ENCODE data around the gene AMDHD1. TPM values are rescaled to one million over a fixed set of nuclear protein-coding genes. Genes with fewer than 3 reads are reported as not detected.

The AMDHD1 gene
- total RNA-seq, 1 donor from 2014 or later = not detected

- H3K4me1 Mint-ChIP-seq (ENCODE audit: unreplicated experiment) = no peaks in the 10 kb centered on the region
- no peak for TF ChIP-seq CTCF (IDR thresholded peaks at IDR 0.05; ENCODE audit: unreplicated experiment)
- no peak overlapping the region for H3K4me3 Mint-ChIP-seq (ENCODE audit: unreplicated experiment)
- no peak for DNase-seq (ENCODE audit: low spot score)
- no peaks in the 10 kb centered on the region for H3K36me3 Mint-ChIP-seq (ENCODE audit: low read depth, unreplicated experiment)
- no peaks in the 10 kb centered on the region for H3K9me3 Mint-ChIP-seq (ENCODE audit: unreplicated experiment)
- H3K27ac Mint-ChIP-seq (ENCODE audit: unreplicated experiment) = no peak overlapping the region
- peaks cover 3% of the 10 kb centered on the region for H3K27me3 Mint-ChIP-seq (ENCODE audit: unreplicated experiment)
Observed at GRCh38 chr12:95977764-95978305, 34.7 kb downstream of the AMDHD1 start.

- no peak overlapping the region for H3K27ac Mint-ChIP-seq (ENCODE audit: unreplicated experiment)
- TF ChIP-seq CTCF (IDR thresholded peaks at IDR 0.05; ENCODE audit: unreplicated experiment) = no peak
- peaks cover 3% of the 10 kb centered on the region for H3K27me3 Mint-ChIP-seq (ENCODE audit: unreplicated experiment)
- H3K36me3 Mint-ChIP-seq (ENCODE audit: low read depth, unreplicated experiment) = no peaks in the 10 kb centered on the region
- no peak overlapping the region for H3K4me3 Mint-ChIP-seq (ENCODE audit: unreplicated experiment)
- no peaks in the 10 kb centered on the region for H3K4me1 Mint-ChIP-seq (ENCODE audit: unreplicated experiment)
- no peaks in the 10 kb centered on the region for H3K9me3 Mint-ChIP-seq (ENCODE audit: unreplicated experiment)
- DNase-seq (ENCODE audit: low spot score) = no peak
Observed at GRCh38 chr12:95978351-95978750, 35.2 kb downstream of the AMDHD1 start.

GRCh38 chr12:95978774-95979173, 35.6 kb downstream of the AMDHD1 start:
- peaks cover 3% of the 10 kb centered on the region for H3K27me3 Mint-ChIP-seq (ENCODE audit: unreplicated experiment)
- no peaks in the 10 kb centered on the region for H3K36me3 Mint-ChIP-seq (ENCODE audit: low read depth, unreplicated experiment)
- TF ChIP-seq CTCF (IDR thresholded peaks at IDR 0.05; ENCODE audit: unreplicated experiment) = no peak
- no peak overlapping the region for H3K4me3 Mint-ChIP-seq (ENCODE audit: unreplicated experiment)
- H3K4me1 Mint-ChIP-seq (ENCODE audit: unreplicated experiment) = no peaks in the 10 kb centered on the region
- DNase-seq (ENCODE audit: low spot score) = no peak
- H3K9me3 Mint-ChIP-seq (ENCODE audit: unreplicated experiment) = no peaks in the 10 kb centered on the region
- no peak overlapping the region for H3K27ac Mint-ChIP-seq (ENCODE audit: unreplicated experiment)

- Mint-ChIP-seq H3K36me3 (ENCODE audit: low read depth, unreplicated experiment) (no peaks in the 10 kb centered on the region), H3K27ac (ENCODE audit: unreplicated experiment) (no peak overlapping the region), H3K4me1 (ENCODE audit: unreplicated experiment) (no peaks in the 10 kb centered on the region), H3K4me3 (ENCODE audit: unreplicated experiment) (no peak overlapping the region), H3K27me3 (ENCODE audit: unreplicated experiment) (no peaks in the 10 kb centered on the region), H3K9me3 (ENCODE audit: unreplicated experiment) (no peaks in the 10 kb centered on the region)
- DNase-seq (ENCODE audit: low spot score) = no peak
- TF ChIP-seq CTCF (IDR thresholded peaks at IDR 0.05; ENCODE audit: unreplicated experiment) = no peak
Observed at GRCh38 chr12:95980437-95980836, 37.3 kb downstream of the AMDHD1 start.

GRCh38 chr12:95982602-95983001, 39.5 kb downstream of the AMDHD1 start:
- no peaks in the 10 kb centered on the region for H3K27me3 Mint-ChIP-seq (ENCODE audit: unreplicated experiment)
- no peak for TF ChIP-seq CTCF (IDR thresholded peaks at IDR 0.05; ENCODE audit: unreplicated experiment)
- H3K9me3 Mint-ChIP-seq (ENCODE audit: unreplicated experiment) = no peaks in the 10 kb centered on the region
- DNase-seq (ENCODE audit: low spot score) = no peak
- no peaks in the 10 kb centered on the region for H3K4me1 Mint-ChIP-seq (ENCODE audit: unreplicated experiment)
- H3K4me3 Mint-ChIP-seq (ENCODE audit: unreplicated experiment) = no peak overlapping the region
- H3K27ac Mint-ChIP-seq (ENCODE audit: unreplicated experiment) = no peak overlapping the region
- H3K36me3 Mint-ChIP-seq (ENCODE audit: low read depth, unreplicated experiment) = no peaks in the 10 kb centered on the region
